NB4 (cell line): ENCODE measurements around the gene ZSWIM8.
"Not testable (repeated sequence)": the region's sequence is repeated elsewhere in the genome, so short reads cannot be mapped to it uniquely, and the experiment has no call there.

ENCODE experiments used
- DNase-seq: peaks from one replicate; pipeline ENCODE4 v3.0.0; 2010; ENCODE audit warnings: low read depth
- H3K4me3 ChIP-seq: one replicate; pipeline ENCODE4 v1.5.1; 2011; ENCODE audit warnings: mild to moderate bottlenecking, low read depth, low read length, moderate library complexity
- MAX ChIP-seq: IDR thresholded peaks from 2 replicates; pipeline ENCODE4 v1.6.1; 2011; ENCODE audit warnings: low read depth, low read length
- MYC ChIP-seq: IDR thresholded peaks from 2 replicates; pipeline ENCODE4 v1.6.1; 2011; ENCODE audit warnings: low read depth, low read length
- POLR2A ChIP-seq: IDR thresholded peaks from 2 replicates; pipeline ENCODE4 v1.6.1; 2011; ENCODE audit warnings: mild to moderate bottlenecking; ENCODE audit not compliant: insufficient read length; ENCODE audit errors: extremely low read depth
- TF ChIP-seq, protein P1 (sequence below): IDR thresholded peaks from one replicate; pipeline ENCODE4 v1.5.1; 2012; ENCODE audit warnings: low read depth, low read length

Gene ZSWIM8

GRCh38 chr10:73819081-73819480 is 33.7 kb downstream of the ZSWIM8 start:
- TF ChIP-seq POLR2A (no peak), MAX (no peak), MYC (no peak)
- TF ChIP-seq, protein P1, sequence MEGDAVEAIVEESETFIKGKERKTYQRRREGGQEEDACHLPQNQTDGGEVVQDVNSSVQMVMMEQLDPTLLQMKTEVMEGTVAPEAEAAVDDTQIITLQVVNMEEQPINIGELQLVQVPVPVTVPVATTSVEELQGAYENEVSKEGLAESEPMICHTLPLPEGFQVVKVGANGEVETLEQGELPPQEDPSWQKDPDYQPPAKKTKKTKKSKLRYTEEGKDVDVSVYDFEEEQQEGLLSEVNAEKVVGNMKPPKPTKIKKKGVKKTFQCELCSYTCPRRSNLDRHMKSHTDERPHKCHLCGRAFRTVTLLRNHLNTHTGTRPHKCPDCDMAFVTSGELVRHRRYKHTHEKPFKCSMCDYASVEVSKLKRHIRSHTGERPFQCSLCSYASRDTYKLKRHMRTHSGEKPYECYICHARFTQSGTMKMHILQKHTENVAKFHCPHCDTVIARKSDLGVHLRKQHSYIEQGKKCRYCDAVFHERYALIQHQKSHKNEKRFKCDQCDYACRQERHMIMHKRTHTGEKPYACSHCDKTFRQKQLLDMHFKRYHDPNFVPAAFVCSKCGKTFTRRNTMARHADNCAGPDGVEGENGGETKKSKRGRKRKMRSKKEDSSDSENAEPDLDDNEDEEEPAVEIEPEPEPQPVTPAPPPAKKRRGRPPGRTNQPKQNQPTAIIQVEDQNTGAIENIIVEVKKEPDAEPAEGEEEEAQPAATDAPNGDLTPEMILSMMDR: no peak
- H3K4me3 ChIP-seq: no peak overlapping the region
- DNase-seq: no peak

- DNase-seq: no peak
- H3K4me3 ChIP-seq: no peak overlapping the region
- TF ChIP-seq MAX (no peak), POLR2A (no peak)
- TF ChIP-seq, protein P1: no peak
These were observed 34.2 kb downstream of the ZSWIM8 start for GRCh38 chr10:73819513-73820093.

- TF ChIP-seq POLR2A: no peak
- H3K4me3 ChIP-seq: no peak overlapping the region
- DNase-seq: no peak
These were observed 38.0 kb downstream of the ZSWIM8 start for GRCh38 chr10:73823391-73823790.

GRCh38 chr10:73824146-73824725 is 38.8 kb downstream of the ZSWIM8 start:
- no peak for DNase-seq
- no peak overlapping the region for H3K4me3 ChIP-seq
- TF ChIP-seq, protein P1: no peak
- no peak for TF ChIP-seq MYC
- no peak for TF ChIP-seq POLR2A
- TF ChIP-seq MAX: no peak

GRCh38 chr10:73827346-73828089 is 42.1 kb downstream of the ZSWIM8 start:
- H3K4me3 ChIP-seq: no peak overlapping the region
- TF ChIP-seq MYC (no peak), POLR2A (no peak), MAX (no peak)
- TF ChIP-seq, protein P1: no peak
- no peak for DNase-seq

DNA sequence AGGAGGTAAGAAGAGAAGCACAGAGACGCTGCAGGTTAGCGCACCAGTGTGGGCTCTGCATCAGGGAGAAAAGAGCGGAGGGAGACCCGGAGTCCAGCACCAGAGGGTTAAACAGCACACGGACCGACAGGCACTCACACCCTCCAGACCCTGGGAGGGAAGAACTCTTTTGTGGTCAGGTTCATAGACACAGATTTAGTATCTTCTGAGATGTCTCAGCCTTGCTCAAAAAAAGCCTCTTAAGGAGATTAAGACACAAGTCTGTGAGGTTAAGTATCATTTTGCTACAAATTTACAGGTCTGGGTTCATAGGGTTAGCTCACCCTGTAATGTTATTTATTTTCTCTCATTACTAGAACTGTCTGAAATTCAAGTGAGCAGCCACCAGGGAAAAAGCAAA is 42.8 kb downstream of the ZSWIM8 start:
- no peak overlapping the region for H3K4me3 ChIP-seq
- DNase-seq: no peak
- TF ChIP-seq MAX: no peak
- TF ChIP-seq POLR2A: no peak
- TF ChIP-seq, protein P1: no peak
- no peak for TF ChIP-seq MYC

GRCh38 chr10:73829090-73829489 is 43.7 kb downstream of the ZSWIM8 start:
- H3K4me3 ChIP-seq, DNase-seq: not testable (repeated sequence)
